ENCODE results near the gene PEX5L.

PEX5L gene

GRCh38 chr3:179822296-179822695, 214.4 kb downstream of the PEX5L start:
- no peak overlapping the region for H3K27ac ChIP-seq (ENCODE audit: low read length)
- H2AFZ ChIP-seq (ENCODE audit: low read length): no peak overlapping the region
- no peaks in the 10 kb centered on the region for H3K9me3 ChIP-seq (replicated peaks; ENCODE audit: insufficient read depth, low read length)
- TF ChIP-seq CTCF (IDR thresholded peaks at IDR 0.05; ENCODE audit: low read length) (no peak), EZH2phosphoT487 (IDR thresholded peaks at IDR 0.05; ENCODE audit: low read length) (no peak), EZH2 (optimal IDR thresholded peaks at IDR 0.05; ENCODE audit: low read depth, low read length) (no peak)
- no peak overlapping the region for H3K9ac ChIP-seq (ENCODE audit: low read length)
- no peaks in the 10 kb centered on the region for H4K20me1 ChIP-seq (ENCODE audit: insufficient read depth, low read length)
- H3K36me3 ChIP-seq (replicated peaks; ENCODE audit: insufficient read depth, low read length): no peaks in the 10 kb centered on the region
- no peaks in the 10 kb centered on the region for H3K79me2 ChIP-seq (ENCODE audit: low read length)
- DNase-seq: no peak
- no peaks in the 10 kb centered on the region for H3K4me1 ChIP-seq (ENCODE audit: low read length)
- H3K4me2 ChIP-seq (ENCODE audit: low read depth, low read length): no peak overlapping the region
- no peaks in the 10 kb centered on the region for H3K27me3 ChIP-seq (replicated peaks; ENCODE audit: insufficient read depth, low read length)
- H3K4me3 ChIP-seq (ENCODE audit: low read length): no peak overlapping the region
- H3K9me2 ChIP-seq (replicated peaks; ENCODE audit: insufficient read depth, low read length): no peaks in the 10 kb centered on the region
- H3F3A ChIP-seq (ENCODE audit: insufficient read depth, low read length): no peaks in the 10 kb centered on the region

- no peak overlapping the region for H3K4me2 ChIP-seq (ENCODE audit: low read depth, low read length)
- H3K4me1 ChIP-seq (ENCODE audit: low read length): no peaks in the 10 kb centered on the region
- H3K9me2 ChIP-seq (replicated peaks; ENCODE audit: insufficient read depth, low read length): no peaks in the 10 kb centered on the region
- no peaks in the 10 kb centered on the region for H3K9me3 ChIP-seq (replicated peaks; ENCODE audit: insufficient read depth, low read length)
- no peak overlapping the region for H2AFZ ChIP-seq (ENCODE audit: low read length)
- TF ChIP-seq CTCF (IDR thresholded peaks at IDR 0.05; ENCODE audit: low read length) (no peak), EZH2phosphoT487 (IDR thresholded peaks at IDR 0.05; ENCODE audit: low read length) (no peak), EZH2 (optimal IDR thresholded peaks at IDR 0.05; ENCODE audit: low read depth, low read length) (no peak)
- no peak overlapping the region for H3K9ac ChIP-seq (ENCODE audit: low read length)
- no peaks in the 10 kb centered on the region for H4K20me1 ChIP-seq (ENCODE audit: insufficient read depth, low read length)
- no peak overlapping the region for H3K27ac ChIP-seq (ENCODE audit: low read length)
- H3K27me3 ChIP-seq (replicated peaks; ENCODE audit: insufficient read depth, low read length): no peaks in the 10 kb centered on the region
- no peak for DNase-seq
- H3K36me3 ChIP-seq (replicated peaks; ENCODE audit: insufficient read depth, low read length): no peaks in the 10 kb centered on the region
- no peak overlapping the region for H3K4me3 ChIP-seq (ENCODE audit: low read length)
- no peaks in the 10 kb centered on the region for H3K79me2 ChIP-seq (ENCODE audit: low read length)
- H3F3A ChIP-seq (ENCODE audit: insufficient read depth, low read length): no peaks in the 10 kb centered on the region
Measured at GRCh38 chr3:179819379-179819778, 217.4 kb downstream of the PEX5L start.

- Histone ChIP-seq H3K27ac (ENCODE audit: low read length) (no peak overlapping the region), H3K4me3 (ENCODE audit: low read length) (no peak overlapping the region), H3K9me3 (replicated peaks; ENCODE audit: insufficient read depth, low read length) (no peaks in the 10 kb centered on the region), H3K4me2 (ENCODE audit: low read depth, low read length) (peak overlapping the region; percentile 28; the same call in 1 of the 2 replicates), H3K36me3 (replicated peaks; ENCODE audit: insufficient read depth, low read length) (no peaks in the 10 kb centered on the region), H3K27me3 (replicated peaks; ENCODE audit: insufficient read depth, low read length) (no peaks in the 10 kb centered on the region), H3K9me2 (replicated peaks; ENCODE audit: insufficient read depth, low read length) (no peaks in the 10 kb centered on the region), H3F3A (ENCODE audit: insufficient read depth, low read length) (no peaks in the 10 kb centered on the region), H2AFZ (ENCODE audit: low read length) (no peak overlapping the region), H3K79me2 (ENCODE audit: low read length) (no peaks in the 10 kb centered on the region), H4K20me1 (ENCODE audit: insufficient read depth, low read length) (no peaks in the 10 kb centered on the region), H3K4me1 (ENCODE audit: low read length) (0 out of 2 replicates have a peak, but pooled peaks cover 3% of the 10 kb centered on the region), H3K9ac (ENCODE audit: low read length) (no peak overlapping the region)
- TF ChIP-seq CTCF (IDR thresholded peaks at IDR 0.05; ENCODE audit: low read length) (no peak), EZH2 (optimal IDR thresholded peaks at IDR 0.05; ENCODE audit: low read depth, low read length) (no peak), EZH2phosphoT487 (IDR thresholded peaks at IDR 0.05; ENCODE audit: low read length) (no peak)
- no peak for DNase-seq
Measured at GRCh38 chr3:179812096-179812382, 224.7 kb downstream of the PEX5L start.

Data from MM.1S (cell line).